Measurements from ENCODE around the gene PDLIM3.

GRCh38 chr4:185576962-185577950 is 41.9 kb upstream of the PDLIM3 start:
- TF ChIP-seq CTCF (conservative IDR thresholded peaks at IDR 0.05 in 1 of 2, IDR thresholded peaks at IDR 0.05 in 1 of 2; ENCODE audit: extremely low read depth in 1 of 2, insufficient read depth in 1 of 2, low read depth in 1 of 2, low read length in 2 of 2) (no peak), EZH2 (IDR thresholded peaks at IDR 0.05; ENCODE audit: borderline replicate concordance, low read length) (no peak)

Measured in mammary epithelial cell (primary cell).